ENCODE measurements around the gene TRMT5. TPM values are rescaled to one million over a fixed set of nuclear protein-coding genes. Genes with fewer than 3 reads are reported as not detected.

Gene TRMT5
- total RNA-seq, 1 donor from 2014 or later: 12.1 TPM

DNA sequence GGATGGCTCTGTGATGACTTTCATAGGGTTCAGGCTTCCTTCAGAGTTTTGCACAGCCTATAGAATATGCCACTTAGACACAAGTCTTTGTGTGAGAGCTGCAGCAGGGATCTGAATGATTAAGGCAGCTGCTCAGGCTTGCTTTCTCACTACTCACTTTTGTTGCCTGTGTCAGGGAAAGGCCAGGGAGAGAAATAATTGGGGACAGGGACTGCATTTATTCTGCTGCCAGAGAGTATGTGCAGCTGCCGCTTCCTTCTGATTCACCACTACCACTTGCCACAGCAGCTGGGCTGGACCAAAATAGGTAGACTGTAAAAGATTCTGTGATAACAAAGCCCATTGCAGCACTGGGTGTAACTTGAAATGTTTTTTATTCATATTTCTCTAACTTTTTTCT, 49.7 kb downstream of the TRMT5 start:
- Histone ChIP-seq H3K27me3 (ENCODE audit: control insufficient read depth, insufficient read depth, low read length) (no peaks in the 10 kb centered on the region), H3K4me3 (ENCODE audit: low read depth, low read length) (no peak overlapping the region), H3K36me3 (ENCODE audit: control insufficient read depth, insufficient read depth, low read length) (no peaks in the 10 kb centered on the region)
- DNase-seq (ENCODE audit: low read depth): no peak
- no peak for FAIRE-seq
- TF ChIP-seq, protein P1, sequence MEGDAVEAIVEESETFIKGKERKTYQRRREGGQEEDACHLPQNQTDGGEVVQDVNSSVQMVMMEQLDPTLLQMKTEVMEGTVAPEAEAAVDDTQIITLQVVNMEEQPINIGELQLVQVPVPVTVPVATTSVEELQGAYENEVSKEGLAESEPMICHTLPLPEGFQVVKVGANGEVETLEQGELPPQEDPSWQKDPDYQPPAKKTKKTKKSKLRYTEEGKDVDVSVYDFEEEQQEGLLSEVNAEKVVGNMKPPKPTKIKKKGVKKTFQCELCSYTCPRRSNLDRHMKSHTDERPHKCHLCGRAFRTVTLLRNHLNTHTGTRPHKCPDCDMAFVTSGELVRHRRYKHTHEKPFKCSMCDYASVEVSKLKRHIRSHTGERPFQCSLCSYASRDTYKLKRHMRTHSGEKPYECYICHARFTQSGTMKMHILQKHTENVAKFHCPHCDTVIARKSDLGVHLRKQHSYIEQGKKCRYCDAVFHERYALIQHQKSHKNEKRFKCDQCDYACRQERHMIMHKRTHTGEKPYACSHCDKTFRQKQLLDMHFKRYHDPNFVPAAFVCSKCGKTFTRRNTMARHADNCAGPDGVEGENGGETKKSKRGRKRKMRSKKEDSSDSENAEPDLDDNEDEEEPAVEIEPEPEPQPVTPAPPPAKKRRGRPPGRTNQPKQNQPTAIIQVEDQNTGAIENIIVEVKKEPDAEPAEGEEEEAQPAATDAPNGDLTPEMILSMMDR (IDR thresholded peaks at IDR 0.05; ENCODE audit: insufficient read depth, low read length, severe bottlenecking): no peak

DNA sequence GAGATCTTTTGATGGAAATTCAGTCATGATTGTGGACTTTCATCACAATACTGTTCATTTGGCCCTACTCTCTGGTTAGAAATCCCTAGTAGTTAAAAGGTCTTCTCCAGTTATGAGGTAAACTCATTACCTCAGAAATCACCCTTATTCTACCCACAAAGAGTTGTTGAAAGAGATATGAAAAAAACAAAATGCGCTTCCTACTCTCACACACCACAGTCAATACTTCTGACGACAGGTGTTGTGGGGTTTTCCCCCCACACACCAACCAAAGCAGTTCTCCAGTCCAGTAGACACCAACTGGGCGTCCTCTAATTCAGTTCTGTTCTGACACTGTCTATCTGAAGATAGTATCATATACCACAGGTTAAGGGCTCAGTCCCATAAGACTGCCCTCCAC, 54.9 kb downstream of the TRMT5 start:
- DNase-seq (ENCODE audit: low read depth): no peak
- Histone ChIP-seq H3K36me3 (ENCODE audit: control insufficient read depth, insufficient read depth, low read length) (no peaks in the 10 kb centered on the region), H3K4me3 (ENCODE audit: low read depth, low read length) (no peak overlapping the region), H3K27me3 (ENCODE audit: control insufficient read depth, insufficient read depth, low read length) (no peaks in the 10 kb centered on the region)
- FAIRE-seq: no peak
- TF ChIP-seq, protein P1 (IDR thresholded peaks at IDR 0.05; ENCODE audit: insufficient read depth, low read length, severe bottlenecking): no peak

DNA sequence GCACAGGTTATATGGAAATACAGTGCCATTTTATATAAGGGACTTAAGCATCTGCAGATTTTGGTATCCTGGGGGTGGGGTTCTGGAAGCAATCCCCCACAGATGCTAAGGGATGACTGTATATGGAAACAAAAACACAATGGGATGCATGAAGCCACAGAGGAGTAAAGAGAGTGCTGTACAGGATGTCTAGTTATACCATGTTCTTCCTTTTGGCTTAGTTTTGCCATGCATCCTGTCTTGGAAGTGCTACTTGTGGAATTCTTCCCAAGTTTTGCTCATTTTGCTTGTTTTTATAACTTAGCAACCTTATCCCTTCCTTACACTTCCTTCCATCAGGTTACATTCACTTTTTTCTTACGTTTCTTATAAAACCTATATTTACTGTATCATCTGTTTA, 55.6 kb downstream of the TRMT5 start:
- Histone ChIP-seq H3K36me3 (ENCODE audit: control insufficient read depth, insufficient read depth, low read length) (no peaks in the 10 kb centered on the region), H3K27me3 (ENCODE audit: control insufficient read depth, insufficient read depth, low read length) (no peaks in the 10 kb centered on the region), H3K4me3 (ENCODE audit: low read depth, low read length) (no peak overlapping the region)
- TF ChIP-seq, protein P1 (IDR thresholded peaks at IDR 0.05; ENCODE audit: insufficient read depth, low read length, severe bottlenecking): no peak
- no peak for DNase-seq (ENCODE audit: low read depth)
- FAIRE-seq: no peak

DNA sequence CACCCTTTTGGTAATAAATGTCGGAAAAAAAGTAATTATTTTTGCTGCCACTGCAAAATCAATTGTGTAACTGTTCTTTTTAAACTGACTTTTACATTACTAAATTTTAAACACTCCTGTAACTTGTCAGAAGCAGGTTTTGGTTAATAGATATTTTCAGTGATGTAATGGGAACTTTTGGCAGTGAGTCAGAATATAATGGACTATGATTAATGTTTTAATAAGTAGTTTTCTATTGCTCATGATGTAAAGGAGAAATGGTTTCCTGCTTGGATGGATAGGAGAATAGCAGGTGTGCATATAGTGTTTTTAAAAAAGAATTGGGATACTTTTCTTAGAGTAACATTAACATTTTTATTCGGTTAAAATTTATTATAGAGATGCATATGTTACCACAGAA, 58.8 kb downstream of the TRMT5 start:
- Histone ChIP-seq H3K27me3 (ENCODE audit: control insufficient read depth, insufficient read depth, low read length) (no peaks in the 10 kb centered on the region), H3K36me3 (ENCODE audit: control insufficient read depth, insufficient read depth, low read length) (no peaks in the 10 kb centered on the region), H3K4me3 (ENCODE audit: low read depth, low read length) (no peak overlapping the region)
- DNase-seq (ENCODE audit: low read depth): peak; percentile 88
- TF ChIP-seq, protein P1 (IDR thresholded peaks at IDR 0.05; ENCODE audit: insufficient read depth, low read length, severe bottlenecking): no peak
- FAIRE-seq: no peak

Other genes with a start within 250 kb of the TRMT5 start
- 40.3 and 59.9 TPM in 2 replicates for gene MNAT1, start 246.3 kb downstream of the TRMT5 start, total RNA-seq
- 16.1 and 22.3 TPM in 2 replicates for gene SLC38A6, start 166 bp upstream of the TRMT5 start, total RNA-seq